Stimulated activated CD8-positive, alpha-beta memory T cell treated with anti-CD3 and anti-CD28 coated beads, Interleukin-4, amount 100 ng/mL, for 1 hour (primary cell): ENCODE measurements around the gene ALS2CL.
A peak's percentile ranks its signal among the peaks of the same experiment; 100 is the strongest.
"Not testable (repeated sequence)": the region's sequence is repeated elsewhere in the genome, so short reads cannot be mapped to it uniquely, and the experiment has no call there.

ENCODE experiments used
- DNase-seq, 2 donors: peaks; one replicate each; pipeline ENCODE4 v3.0.0-alpha.2; 2020; ENCODE audit warnings: low read depth in 2 of 2, low spot score in 1 of 2

The ALS2CL gene

GRCh38 chr3:46715507-46716175, 22.2 kb upstream of the ALS2CL start:
- no peak for DNase-seq

- no peak for DNase-seq
Measured at GRCh38 chr3:46714728-46715506, 21.4 kb upstream of the ALS2CL start.

- no peak for DNase-seq
Measured at GRCh38 chr3:46713898-46714552, 20.5 kb upstream of the ALS2CL start.

- no peak for DNase-seq
Measured at GRCh38 chr3:46713050-46713897, 19.8 kb upstream of the ALS2CL start.

- DNase-seq = no peak
Measured at GRCh38 chr3:46712191-46713049, 18.9 kb upstream of the ALS2CL start.

GRCh38 chr3:46711760-46712159, 18.3 kb upstream of the ALS2CL start:
- DNase-seq = no peak

- no peak for DNase-seq
Measured at GRCh38 chr3:46711305-46711704, 17.8 kb upstream of the ALS2CL start.

GRCh38 chr3:46710671-46711295, 17.3 kb upstream of the ALS2CL start:
- DNase-seq = no peak

- DNase-seq = no peak
Measured at GRCh38 chr3:46710229-46710628, 16.8 kb upstream of the ALS2CL start.

- DNase-seq = no peak
Measured at GRCh38 chr3:46709721-46710120, 16.2 kb upstream of the ALS2CL start.

GRCh38 chr3:46709157-46709654, 15.7 kb upstream of the ALS2CL start:
- DNase-seq = no peak

GRCh38 chr3:46708401-46709156, 15.1 kb upstream of the ALS2CL start:
- DNase-seq = no peak

GRCh38 chr3:46707601-46708011, 14.1 kb upstream of the ALS2CL start:
- DNase-seq = no peak

- no peak for DNase-seq
Measured at GRCh38 chr3:46706771-46707582, 13.5 kb upstream of the ALS2CL start.

- DNase-seq = no peak
Measured at GRCh38 chr3:46705751-46706552, 12.5 kb upstream of the ALS2CL start.

GRCh38 chr3:46705022-46705530, 11.6 kb upstream of the ALS2CL start:
- peak in 1 of 2 donors; percentile 36 for DNase-seq

- not testable (repeated sequence) for DNase-seq
Measured at GRCh38 chr3:46704346-46704745, 10.9 kb upstream of the ALS2CL start.
